Mononuclear cell (primary cell): ENCODE measurements around the gene TOP3B. TPM values are rescaled to one million over a fixed set of nuclear protein-coding genes. Genes with fewer than 3 reads are reported as not detected.

ENCODE experiments used
- H3K27me3 ChIP-seq: 2 replicates; pipeline ENCODE4 v1.6.0; 2011; ENCODE audit warnings: low read length, control low read depth; ENCODE audit not compliant: insufficient read depth
- H3K4me1 ChIP-seq: 2 replicates; pipeline ENCODE4 v1.5.1; 2011; ENCODE audit warnings: mild to moderate bottlenecking, low read length, control low read depth; ENCODE audit not compliant: insufficient read depth
- H3K4me3 ChIP-seq: 2 replicates; pipeline ENCODE4 v1.5.1; 2011; ENCODE audit warnings: mild to moderate bottlenecking, low read length, moderate library complexity
- H3K9me3 ChIP-seq: 2 replicates; pipeline ENCODE4 v1.5.1; 2011; ENCODE audit warnings: low read depth, mild to moderate bottlenecking, control low read depth, low read length
- total RNA-seq: library from RNA; depleted of rRNA; stranded (reverse); fragments of >200 nt; gene quantifications from one replicate; pipeline ENCODE4 v1.2.3, GENCODE V29; 2012

Gene TOP3B, protein sequence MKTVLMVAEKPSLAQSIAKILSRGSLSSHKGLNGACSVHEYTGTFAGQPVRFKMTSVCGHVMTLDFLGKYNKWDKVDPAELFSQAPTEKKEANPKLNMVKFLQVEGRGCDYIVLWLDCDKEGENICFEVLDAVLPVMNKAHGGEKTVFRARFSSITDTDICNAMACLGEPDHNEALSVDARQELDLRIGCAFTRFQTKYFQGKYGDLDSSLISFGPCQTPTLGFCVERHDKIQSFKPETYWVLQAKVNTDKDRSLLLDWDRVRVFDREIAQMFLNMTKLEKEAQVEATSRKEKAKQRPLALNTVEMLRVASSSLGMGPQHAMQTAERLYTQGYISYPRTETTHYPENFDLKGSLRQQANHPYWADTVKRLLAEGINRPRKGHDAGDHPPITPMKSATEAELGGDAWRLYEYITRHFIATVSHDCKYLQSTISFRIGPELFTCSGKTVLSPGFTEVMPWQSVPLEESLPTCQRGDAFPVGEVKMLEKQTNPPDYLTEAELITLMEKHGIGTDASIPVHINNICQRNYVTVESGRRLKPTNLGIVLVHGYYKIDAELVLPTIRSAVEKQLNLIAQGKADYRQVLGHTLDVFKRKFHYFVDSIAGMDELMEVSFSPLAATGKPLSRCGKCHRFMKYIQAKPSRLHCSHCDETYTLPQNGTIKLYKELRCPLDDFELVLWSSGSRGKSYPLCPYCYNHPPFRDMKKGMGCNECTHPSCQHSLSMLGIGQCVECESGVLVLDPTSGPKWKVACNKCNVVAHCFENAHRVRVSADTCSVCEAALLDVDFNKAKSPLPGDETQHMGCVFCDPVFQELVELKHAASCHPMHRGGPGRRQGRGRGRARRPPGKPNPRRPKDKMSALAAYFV
- 34.8 TPM for total RNA-seq

DNA sequence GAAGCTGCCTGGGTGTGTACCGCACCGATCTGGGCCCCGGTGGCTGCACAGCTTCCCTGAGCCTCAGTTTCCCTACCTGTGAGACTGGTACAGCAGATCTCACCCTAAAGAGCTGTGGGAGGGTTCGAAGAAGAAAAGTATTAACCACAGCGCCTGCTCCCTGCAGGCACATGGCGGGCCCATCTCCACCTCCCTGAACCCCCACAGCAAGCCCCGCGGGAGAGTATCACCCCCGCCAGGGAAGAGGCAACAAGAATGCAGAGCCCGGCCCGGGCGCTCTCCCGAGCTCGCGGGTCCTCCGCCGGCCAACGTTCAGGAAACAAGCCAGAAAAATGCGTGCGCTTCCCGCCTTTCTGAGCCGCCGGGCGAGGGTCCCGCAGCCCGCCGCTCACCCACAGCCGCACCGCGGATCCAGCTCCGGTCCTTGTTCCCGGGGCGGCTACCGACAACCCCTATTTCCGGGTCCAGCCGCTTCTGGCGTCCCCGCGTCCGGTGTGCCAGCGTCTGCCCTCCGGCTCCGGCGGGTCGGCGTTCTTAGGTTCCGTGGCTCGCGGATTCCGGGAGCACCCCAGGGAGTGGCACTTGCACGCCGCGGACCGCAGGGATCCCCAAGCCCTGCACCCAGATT, at the start of gene TOP3B:
TOP3B (minus strand) TSS at position 450 of the 628 bp plus-strand sequence. CDS start 7,078 bp downstream, outside the sequence.
- Histone ChIP-seq H3K4me1 (peaks cover 17% of the 10 kb centered on the region), H3K4me3 (peak within 1 kb of the TSS; percentile 96), H3K9me3 (no peaks in the 10 kb centered on the region), H3K27me3 (no peaks in the 10 kb centered on the region)

DNA sequence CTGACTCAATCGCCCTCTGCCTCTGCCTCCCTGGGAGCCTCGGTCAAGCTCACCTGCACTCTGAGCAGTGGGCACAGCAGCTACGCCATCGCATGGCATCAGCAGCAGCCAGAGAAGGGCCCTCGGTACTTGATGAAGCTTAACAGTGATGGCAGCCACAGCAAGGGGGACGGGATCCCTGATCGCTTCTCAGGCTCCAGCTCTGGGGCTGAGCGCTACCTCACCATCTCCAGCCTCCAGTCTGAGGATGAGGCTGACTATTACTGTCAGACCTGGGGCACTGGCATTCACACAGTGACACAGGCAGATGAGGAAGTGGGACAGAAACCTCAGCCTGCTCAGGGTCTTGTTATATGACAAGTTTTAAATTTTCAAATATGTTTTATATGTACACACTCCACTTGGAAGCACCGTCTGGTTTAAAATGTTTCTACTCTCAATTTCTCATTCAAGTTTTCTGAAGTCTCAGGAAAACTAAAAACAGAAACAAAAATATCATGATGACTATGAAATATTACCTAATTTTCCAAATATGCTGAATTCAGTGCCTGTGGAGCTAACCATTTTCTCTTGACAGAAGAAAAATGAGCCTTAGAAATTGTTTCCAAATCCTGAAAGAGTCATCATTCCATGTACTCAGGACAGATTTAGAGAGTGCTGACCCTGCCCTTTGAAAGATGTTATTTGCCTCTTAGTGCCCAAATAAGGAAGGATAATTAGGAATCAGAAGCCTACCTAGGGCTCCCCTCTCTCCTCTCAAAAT, 48.8 kb upstream of the TOP3B start:
- H3K4me3 ChIP-seq: no peak overlapping the region
- H3K4me1 ChIP-seq: peaks cover 14% of the 10 kb centered on the region

DNA sequence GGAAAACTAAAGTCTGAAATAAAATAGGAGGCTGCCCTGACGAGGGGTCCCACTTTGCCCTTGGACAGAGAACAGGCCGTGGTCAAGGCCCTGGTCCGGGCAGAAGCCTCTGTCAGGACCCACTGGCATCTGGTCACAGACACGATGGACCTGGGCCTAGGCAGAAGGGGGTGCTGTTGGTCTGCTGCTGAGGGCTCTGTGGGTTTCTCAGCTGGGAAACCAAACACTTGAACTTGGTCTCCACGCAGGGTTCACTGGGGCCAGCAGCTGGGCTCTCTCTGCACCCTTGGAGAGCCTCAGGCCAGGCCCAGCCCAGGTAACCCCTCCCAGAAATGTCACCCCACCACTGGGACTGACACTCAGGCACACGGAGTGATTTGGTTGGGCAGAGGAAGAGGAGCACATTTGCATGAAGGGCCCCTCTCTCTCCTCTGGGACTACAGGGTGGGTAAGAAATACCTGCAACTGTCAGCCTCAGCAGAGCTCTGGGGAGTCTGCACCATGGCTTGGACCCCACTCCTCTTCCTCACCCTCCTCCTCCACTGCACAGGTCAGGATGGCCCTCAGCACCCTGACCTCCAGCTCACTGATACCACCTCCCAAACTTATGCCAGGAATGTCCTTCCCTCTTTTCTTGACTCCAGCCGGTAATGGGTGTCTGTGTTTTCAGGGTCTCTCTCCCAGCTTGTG, 48.1 kb upstream of the TOP3B start:
- peaks cover 19% of the 10 kb centered on the region for H3K4me1 ChIP-seq
- H3K9me3 ChIP-seq: no peaks in the 10 kb centered on the region
- no peaks in the 10 kb centered on the region for H3K27me3 ChIP-seq
- no peak overlapping the region for H3K4me3 ChIP-seq

More for the DNA sequence above, 48.8 kb upstream of the TOP3B start:
- Histone ChIP-seq H3K9me3 (no peaks in the 10 kb centered on the region), H3K27me3 (no peaks in the 10 kb centered on the region)

DNA sequence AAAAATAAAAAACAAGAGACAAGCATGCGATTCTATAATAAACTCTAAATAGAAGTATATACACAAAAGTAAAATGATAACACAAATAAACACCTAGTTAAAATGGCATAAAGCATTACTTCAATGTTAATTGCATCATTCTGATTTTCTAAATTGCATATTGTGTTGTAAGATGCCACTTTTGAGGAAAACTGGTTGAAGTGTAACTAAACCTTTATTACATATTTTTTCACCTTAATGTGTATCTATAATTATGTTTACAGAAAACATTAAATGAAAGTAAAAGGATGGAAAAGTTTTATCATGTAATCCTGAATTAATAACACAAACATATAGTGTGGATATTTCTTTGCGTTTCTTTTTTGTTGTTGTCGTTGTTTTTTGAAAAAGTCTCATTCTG, 45.4 kb upstream of the TOP3B start:
- no peaks in the 10 kb centered on the region for H3K9me3 ChIP-seq
- H3K4me1 ChIP-seq: peaks cover 26% of the 10 kb centered on the region
- H3K27me3 ChIP-seq: no peaks in the 10 kb centered on the region

DNA sequence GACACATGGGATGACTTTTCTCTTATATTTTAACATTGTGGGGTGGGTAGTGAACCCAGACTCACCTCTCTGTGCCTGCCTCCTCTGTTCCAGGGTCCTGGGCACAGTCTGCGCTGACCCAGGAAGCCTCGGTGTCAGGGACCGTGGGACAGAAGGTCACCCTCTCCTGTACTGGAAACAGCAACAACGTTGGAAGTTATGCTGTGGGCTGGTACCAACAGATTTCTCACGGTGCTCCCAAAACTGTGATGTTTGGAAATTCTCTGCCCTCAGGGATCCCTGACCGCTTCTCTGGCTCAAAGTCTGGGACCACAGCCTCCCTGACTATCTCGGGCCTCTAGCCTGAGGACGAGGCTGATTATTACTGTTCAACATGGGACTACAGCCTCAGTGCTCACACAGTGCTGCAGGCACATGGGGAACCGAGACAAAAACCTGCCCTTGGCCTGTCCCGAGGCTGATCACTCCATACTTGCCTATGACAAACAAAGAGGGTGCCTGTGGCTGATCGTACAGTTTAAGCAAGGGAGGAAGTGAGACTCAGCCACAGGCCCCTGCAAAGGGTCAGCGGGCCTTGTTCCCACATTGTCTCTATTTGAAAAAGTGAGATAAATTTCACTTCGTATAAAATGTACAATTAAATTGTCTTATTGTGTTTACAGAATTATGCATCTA, 43.7 kb upstream of the TOP3B start:
- H3K4me3 ChIP-seq: no peak overlapping the region
- H3K27me3 ChIP-seq: no peaks in the 10 kb centered on the region
- H3K9me3 ChIP-seq: no peaks in the 10 kb centered on the region
- H3K4me1 ChIP-seq: peaks cover 19% of the 10 kb centered on the region

More for the DNA sequence above, 45.4 kb upstream of the TOP3B start:
- no peak overlapping the region for H3K4me3 ChIP-seq

DNA sequence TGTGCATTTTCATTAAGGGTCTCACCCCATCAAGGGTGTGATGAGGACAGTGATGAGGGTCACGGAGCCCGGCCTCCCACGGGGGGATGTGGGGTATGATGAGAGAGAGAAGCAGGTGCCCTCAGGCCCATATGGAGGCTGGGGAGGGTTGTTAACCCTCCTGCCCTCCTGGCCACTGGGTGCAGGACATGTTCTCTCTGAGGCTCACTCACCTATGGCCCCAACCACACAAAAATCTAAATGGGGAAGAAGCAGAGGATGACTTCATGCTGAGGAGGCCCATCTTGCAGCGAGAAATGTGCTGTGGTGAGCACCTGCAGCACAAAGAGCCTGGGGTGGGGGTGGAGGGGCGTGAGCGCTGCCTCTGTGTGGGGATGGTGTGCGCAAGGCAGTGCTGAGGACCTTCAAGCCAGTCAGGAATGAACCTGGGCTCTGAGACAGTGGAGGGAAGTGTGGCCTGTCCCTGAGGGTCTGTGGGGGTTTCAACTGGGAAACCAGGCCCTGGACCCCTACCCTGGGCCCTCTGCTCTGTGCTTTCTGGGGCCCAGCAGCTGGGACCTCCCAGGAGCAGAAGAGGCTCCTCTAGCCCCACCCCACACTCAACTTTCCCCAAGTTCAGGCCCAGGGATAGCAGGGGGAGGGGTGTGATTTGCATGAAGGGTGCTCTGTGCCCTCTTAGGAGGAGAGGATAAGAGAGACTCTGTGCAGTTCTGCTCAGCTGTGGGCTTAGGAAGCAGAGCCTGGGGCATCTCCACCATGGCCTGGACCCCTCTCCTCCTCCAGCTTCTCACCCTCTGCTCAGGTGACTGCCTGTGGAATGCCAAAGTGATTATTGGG, 43.0 kb upstream of the TOP3B start:
- Histone ChIP-seq H3K9me3 (no peaks in the 10 kb centered on the region), H3K4me3 (no peak overlapping the region), H3K4me1 (peaks cover 14% of the 10 kb centered on the region), H3K27me3 (no peaks in the 10 kb centered on the region)

DNA sequence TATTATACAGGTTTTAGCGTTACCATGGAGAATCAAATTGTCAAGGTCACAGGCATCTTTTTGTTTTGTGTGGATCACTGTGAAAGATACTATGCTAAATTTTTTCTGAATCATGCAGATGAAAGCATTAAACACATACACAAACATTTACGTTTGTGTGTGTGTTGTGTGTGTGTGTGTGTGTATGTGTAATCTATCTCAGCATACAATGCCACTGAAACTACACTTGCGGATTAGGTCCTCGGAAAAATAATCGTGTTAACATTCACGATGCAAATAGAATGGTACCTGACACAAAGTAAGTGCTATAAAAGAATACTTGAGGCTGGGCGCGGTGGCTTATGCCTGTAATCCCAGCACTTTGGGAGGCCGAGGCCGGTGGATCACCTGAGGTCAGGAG, 41.9 kb upstream of the TOP3B start:
- Histone ChIP-seq H3K27me3 (no peaks in the 10 kb centered on the region), H3K4me3 (no peak overlapping the region), H3K4me1 (peaks cover 14% of the 10 kb centered on the region), H3K9me3 (no peaks in the 10 kb centered on the region)

DNA sequence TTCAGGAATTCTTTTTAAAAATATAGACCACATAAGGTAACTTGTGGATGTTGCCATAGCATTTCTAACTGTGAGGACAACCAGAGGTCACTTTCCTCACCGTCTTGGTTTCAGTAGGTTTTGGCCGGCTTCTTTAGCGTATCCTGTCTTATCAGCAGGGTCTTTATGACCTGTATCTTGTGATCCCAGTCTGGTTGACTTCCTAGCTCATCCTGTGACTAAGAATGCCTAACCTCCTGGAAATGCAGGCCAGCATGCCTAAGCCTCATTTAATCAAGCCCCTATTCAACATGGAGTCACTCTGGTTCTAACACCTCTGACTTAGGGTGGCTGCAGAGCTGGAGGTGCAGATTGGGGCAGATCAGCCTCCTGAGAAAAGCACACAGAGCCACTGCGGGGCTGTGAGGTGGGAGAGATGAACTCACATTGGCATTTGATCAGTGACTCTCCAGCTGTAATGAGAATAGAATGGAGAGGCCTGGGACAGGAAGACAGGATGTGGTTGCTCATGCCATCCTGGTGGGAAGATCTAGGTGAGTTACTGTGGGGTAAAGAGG, 41.1 kb upstream of the TOP3B start:
- Histone ChIP-seq H3K4me1 (peaks cover 14% of the 10 kb centered on the region), H3K27me3 (no peaks in the 10 kb centered on the region), H3K9me3 (no peaks in the 10 kb centered on the region), H3K4me3 (no peak overlapping the region)

DNA sequence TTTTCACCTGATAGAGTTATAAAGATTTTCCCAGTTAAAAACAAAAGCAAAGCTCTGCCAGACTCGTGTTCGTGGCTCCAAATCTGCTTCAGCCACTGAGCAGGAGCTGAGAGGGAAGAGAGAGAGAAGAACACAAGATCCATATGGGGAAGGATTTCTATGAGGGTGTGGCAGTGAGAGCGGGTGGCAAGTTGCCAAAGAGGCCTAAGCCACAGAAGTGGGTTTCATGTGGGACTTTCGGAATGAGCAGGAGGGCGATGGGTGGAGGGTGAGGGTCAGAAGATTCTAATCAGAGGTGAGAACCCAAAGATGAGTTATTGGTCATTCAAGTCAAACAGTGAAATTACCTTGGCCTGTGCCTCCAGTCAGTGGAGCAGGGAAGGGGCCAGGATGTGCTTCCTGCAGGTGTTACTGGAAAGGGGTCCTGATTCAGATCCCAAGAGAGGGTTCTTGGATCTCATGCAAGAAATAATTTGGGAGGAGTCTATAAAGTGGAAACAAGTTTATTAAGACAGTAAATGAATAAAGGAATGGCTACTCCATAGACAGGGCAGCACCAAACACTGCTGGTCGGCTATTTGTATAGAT, 40.5 kb upstream of the TOP3B start:
- Histone ChIP-seq H3K4me3 (no peak overlapping the region), H3K9me3 (no peaks in the 10 kb centered on the region), H3K4me1 (peaks cover 14% of the 10 kb centered on the region), H3K27me3 (no peaks in the 10 kb centered on the region)

DNA sequence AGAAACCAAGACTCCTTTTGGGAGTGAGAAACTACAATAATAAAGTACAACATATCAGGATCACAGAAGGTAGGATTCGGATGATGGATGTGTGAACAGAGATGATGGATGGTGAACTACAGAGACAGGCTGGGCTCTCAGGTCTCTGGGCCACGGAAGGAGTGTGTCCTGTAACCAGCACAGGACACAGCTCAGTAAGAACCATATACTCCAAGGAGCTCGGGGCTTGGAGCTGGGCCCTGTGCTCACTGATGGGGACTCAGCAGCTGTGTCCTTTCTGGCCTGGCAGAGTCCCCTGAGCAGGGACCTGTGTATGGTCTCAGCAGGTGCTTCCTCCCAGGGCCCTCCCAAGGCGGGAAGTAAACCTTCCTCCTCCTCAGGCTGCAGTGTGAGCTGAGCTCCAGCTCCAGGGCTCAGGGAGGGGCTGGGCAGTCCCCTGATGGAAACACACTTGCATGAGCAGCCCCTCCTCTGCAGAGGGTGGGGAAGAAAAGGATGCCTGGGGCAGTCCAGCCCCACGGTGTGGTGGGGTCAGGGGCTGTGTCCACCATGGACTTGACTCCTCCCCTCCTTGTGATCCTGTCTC, 39.8 kb upstream of the TOP3B start:
- Histone ChIP-seq H3K27me3 (no peaks in the 10 kb centered on the region), H3K9me3 (no peaks in the 10 kb centered on the region), H3K4me1 (peaks cover 14% of the 10 kb centered on the region), H3K4me3 (no peak overlapping the region)

DNA sequence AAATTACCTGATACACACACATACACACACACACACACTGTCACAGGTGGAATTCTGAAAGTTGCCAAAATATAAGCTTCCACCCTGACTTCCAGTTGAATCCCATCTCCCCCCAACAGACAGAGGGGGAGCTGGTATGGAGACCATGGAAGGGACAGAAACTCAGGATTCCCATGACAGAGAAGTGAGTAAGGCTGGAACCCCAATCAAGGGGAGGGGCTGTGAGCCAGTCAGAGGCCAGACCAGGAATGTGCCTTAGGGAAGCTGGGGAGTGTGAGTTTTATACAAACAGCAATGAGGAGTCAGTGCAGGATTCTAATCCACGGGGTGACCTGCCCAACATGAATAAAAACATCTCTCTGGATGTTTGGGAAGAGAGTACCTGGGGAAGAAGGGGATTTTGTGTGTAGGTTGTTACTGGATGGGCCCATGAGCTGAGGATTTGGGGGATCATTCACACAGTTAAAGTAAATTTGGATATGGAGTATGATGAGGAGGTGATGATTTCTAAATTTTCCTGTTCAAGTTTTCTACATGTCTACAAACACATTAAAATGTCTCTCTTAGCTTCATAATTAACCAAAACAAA, 38.7 kb upstream of the TOP3B start:
- H3K4me3 ChIP-seq: no peak overlapping the region
- H3K27me3 ChIP-seq: no peaks in the 10 kb centered on the region
- peaks cover 12% of the 10 kb centered on the region for H3K4me1 ChIP-seq
- no peaks in the 10 kb centered on the region for H3K9me3 ChIP-seq

DNA sequence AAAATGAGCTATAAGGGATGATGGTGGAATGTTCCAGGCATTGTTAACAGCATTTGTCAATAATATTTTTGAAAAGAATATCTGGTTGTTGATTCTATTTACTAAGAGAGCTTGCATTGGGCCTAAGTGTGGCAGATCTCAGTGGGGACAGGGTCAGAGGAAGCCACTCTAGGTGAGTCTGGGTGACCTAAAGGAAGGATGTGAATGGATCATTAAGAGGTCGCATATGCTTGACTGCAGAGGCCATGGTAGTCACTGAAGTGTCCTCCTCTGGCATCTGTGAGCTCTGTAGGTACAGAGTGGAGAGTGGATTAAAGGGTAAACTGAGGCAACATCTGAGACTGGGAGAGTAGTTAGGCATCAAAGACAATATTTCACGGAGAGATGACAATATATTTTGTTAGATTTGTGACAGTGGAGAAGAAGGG, 37.9 kb upstream of the TOP3B start:
- H3K9me3 ChIP-seq: no peaks in the 10 kb centered on the region
- no peaks in the 10 kb centered on the region for H3K27me3 ChIP-seq
- peaks cover 4% of the 10 kb centered on the region for H3K4me1 ChIP-seq
- no peak overlapping the region for H3K4me3 ChIP-seq
